ENCODE data around the gene HMGA1.

The HMGA1 gene

GRCh38 chr6:34285448-34286164 lies 48.9 kb downstream of the HMGA1 start:
- in situ Hi-C loops (cut with MboI; ENCODE audit: low sequenced_read_pairs), result no loop called here

GRCh38 chr6:34288581-34288980 lies 51.9 kb downstream of the HMGA1 start:
- in situ Hi-C loops (cut with MboI; ENCODE audit: low sequenced_read_pairs), result no loop called here

GRCh38 chr6:34289137-34289536 lies 52.5 kb downstream of the HMGA1 start:
- in situ Hi-C loops (cut with MboI; ENCODE audit: low sequenced_read_pairs), result no loop called here

GRCh38 chr6:34292954-34293353 lies 56.3 kb downstream of the HMGA1 start:
- in situ Hi-C loops (cut with MboI; ENCODE audit: low sequenced_read_pairs), result no loop called here

GRCh38 chr6:34295721-34296120 lies 59.0 kb downstream of the HMGA1 start:
- in situ Hi-C loops (cut with MboI; ENCODE audit: low sequenced_read_pairs), result no loop called here
